IPS-15b (cell line): ENCODE results near the gene FBLN2.

ENCODE experiments used
- H3K27me3 ChIP-seq: one replicate; pipeline ENCODE4 v1.6.1; 2013; ENCODE audit warnings: low read length; ENCODE audit not compliant: control insufficient read depth, insufficient read depth
- H3K36me3 ChIP-seq: one replicate; pipeline ENCODE4 v1.6.1; 2013; ENCODE audit warnings: low read length; ENCODE audit not compliant: control insufficient read depth, insufficient read depth
- H3K4me1 ChIP-seq: one replicate; pipeline ENCODE4 v1.6.1; 2013; ENCODE audit warnings: mild to moderate bottlenecking, low read length; ENCODE audit not compliant: control insufficient read depth, insufficient read depth
- H3K4me3 ChIP-seq: one replicate; pipeline ENCODE4 v1.5.1; 2013; ENCODE audit warnings: low read depth, low read length
- H3K9ac ChIP-seq: one replicate; pipeline ENCODE4 v1.6.1; 2013; ENCODE audit warnings: low read depth, mild to moderate bottlenecking, low read length
- H3K9me3 ChIP-seq: one replicate; pipeline ENCODE4 v1.6.1; 2013; ENCODE audit warnings: mild to moderate bottlenecking, low read length; ENCODE audit not compliant: control insufficient read depth, insufficient read depth

The FBLN2 gene

DNA sequence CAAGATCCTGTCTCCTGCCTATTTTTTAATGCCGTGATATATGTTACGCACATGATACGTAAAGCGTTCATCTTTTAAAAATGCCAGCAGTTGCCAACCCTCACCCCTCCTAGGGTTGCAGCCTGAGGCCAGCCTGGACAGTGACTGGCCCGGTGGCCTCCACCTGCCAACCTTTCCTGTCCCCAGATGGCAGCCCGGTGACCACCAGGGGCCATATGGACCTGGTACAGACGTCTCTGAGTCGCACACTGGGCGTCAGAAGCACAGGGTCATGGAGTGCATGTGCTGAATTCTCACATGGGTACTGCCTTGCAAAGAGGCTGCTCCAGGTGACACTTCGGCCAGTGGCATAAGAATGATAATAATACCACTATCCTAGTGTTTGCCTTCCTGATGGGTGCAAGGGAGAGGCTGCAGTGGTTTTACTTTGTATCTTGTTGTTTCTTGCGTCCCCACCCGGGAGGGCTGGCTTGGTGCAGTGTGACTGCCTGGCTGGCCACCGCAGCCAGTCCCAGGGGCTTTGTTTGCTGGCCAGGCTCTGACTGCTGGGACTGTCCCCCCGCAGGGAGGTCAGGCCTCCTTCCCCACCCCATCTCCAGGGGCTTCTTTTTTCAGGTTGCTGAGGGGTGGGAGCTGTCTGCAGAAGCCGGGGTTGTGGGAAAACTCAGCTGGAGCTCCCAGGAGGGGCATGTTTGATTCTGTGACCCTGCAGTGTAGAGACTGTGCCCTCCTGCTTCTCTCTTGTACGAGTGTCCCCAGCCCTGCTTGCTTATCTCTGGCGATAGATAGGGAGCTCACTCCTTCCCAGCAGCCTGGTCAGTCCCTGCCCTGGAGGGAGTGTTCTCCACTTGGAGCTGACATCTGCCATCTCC, 16.9 kb downstream of the FBLN2 start:
- no peaks in the 10 kb centered on the region for H3K4me1 ChIP-seq
- no peak overlapping the region for H3K9ac ChIP-seq
- no peaks in the 10 kb centered on the region for H3K27me3 ChIP-seq
- no peaks in the 10 kb centered on the region for H3K9me3 ChIP-seq
- H3K4me3 ChIP-seq = no peak overlapping the region
- H3K36me3 ChIP-seq = no peaks in the 10 kb centered on the region

DNA sequence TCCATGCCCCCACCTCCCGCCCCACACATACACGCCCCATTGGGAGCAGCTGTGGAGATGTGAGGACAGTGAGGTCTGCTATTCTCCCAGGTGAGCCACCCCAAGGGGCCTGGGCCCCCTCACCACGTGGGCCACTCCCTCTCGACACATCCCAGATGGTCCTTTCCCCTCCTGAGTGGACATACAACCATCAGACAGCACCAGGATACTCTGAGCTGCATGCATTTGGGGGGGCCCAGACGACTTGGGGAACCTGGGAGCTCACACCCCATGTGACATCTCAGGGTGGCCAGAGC, 17.5 kb downstream of the FBLN2 start:
- H3K9me3 ChIP-seq = no peaks in the 10 kb centered on the region
- H3K4me3 ChIP-seq = no peak overlapping the region
- H3K27me3 ChIP-seq = no peaks in the 10 kb centered on the region
- no peak overlapping the region for H3K9ac ChIP-seq
- H3K36me3 ChIP-seq = no peaks in the 10 kb centered on the region
- H3K4me1 ChIP-seq = no peaks in the 10 kb centered on the region

DNA sequence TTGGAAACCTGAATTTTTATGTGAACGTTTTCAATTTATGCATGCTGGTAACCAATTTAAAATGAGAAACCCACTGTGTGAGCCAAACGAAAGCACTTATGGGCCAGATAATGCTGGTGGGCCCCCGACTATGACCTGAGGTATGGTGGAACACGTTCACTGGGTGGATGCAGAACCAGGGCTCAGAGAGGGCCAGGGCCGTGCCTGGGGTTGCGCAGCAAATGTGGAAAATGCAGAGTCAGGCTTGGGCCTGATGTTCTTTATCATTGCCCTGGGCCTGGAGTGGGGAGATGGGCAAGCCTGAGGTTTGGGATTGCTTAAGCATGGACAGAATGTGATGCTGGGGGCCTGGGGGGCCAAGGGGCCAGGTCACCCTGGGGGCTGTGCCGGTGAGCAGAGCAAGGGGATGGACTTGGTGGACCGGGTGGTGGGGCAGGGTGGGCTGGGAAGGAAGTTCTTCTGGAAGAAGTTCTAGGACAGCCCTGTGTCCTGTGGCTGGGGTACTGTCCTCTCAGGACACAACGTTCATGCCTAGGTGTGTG, 17.9 kb downstream of the FBLN2 start:
- H3K36me3 ChIP-seq = no peaks in the 10 kb centered on the region
- H3K4me1 ChIP-seq = no peaks in the 10 kb centered on the region
- H3K27me3 ChIP-seq = no peaks in the 10 kb centered on the region
- no peak overlapping the region for H3K9ac ChIP-seq
- H3K4me3 ChIP-seq = no peak overlapping the region
- no peaks in the 10 kb centered on the region for H3K9me3 ChIP-seq

DNA sequence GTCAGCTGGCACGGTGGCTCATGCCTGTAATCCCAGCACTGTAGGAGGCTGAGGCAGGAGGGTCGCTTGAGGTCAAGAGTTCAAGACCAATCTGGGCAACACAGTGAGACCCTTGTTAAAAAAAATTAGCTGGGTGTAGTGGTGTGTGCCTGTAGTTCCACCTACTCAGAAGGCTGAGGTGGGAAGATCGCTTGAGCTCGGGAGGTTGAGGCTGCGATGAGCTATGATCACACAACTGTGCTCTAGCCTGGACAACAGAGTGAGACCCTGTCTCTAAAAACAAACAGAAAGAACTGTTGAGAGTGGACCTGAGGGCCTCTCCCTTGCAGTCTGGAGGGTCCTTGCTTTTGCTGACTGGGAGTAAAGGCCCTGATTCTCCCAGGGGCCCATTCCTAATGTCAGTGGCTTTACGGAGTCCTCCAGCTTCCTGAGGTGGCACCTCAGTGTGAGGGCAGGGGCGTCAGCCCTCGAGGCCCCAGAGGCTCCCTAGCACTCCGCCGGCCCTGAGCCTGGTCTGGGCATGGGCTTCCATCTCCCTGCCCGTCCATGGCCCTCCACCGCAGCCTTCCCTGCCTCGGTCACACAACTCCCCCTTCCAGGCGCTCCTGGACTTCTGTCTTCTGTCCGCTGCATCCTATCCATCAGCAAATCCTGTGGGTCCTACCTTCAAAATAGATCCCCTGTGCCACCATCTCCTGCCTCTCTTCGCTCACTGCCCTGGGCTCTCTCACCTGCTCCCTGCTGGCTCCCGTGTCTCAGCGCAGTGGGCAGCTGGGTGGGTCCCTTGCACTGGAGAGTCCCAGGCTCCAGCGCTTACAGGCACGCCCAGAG, 19.0 kb downstream of the FBLN2 start:
- no peak overlapping the region for H3K9ac ChIP-seq
- no peaks in the 10 kb centered on the region for H3K4me1 ChIP-seq
- H3K9me3 ChIP-seq = no peaks in the 10 kb centered on the region
- no peaks in the 10 kb centered on the region for H3K36me3 ChIP-seq
- H3K4me3 ChIP-seq = no peak overlapping the region
- no peaks in the 10 kb centered on the region for H3K27me3 ChIP-seq

DNA sequence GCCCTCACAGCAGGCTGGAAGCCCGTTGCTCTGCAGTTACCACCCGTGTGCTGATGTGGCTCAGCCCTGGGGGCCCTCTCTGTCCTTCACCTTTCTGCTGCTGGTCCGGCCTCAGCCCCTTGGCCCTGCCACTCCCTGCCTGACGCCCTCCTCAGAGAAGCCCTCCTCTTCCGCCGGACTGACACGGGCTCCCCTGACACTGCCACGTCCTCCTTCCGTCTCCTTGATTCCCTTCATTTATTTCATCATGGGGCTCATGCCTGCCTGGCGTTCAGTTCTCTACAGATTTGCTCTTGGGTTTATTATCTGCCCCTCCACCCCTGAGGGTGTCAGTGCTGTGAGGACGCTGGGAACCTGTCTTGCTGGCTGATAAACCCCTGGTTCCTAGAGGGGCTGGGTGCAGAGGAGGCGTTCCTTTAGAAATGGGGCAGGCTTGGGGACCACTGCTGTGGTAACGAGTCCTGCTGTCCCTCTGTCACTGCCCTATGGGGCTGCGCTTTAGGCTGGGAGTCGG, 19.6 kb downstream of the FBLN2 start:
- H3K4me1 ChIP-seq = no peaks in the 10 kb centered on the region

DNA sequence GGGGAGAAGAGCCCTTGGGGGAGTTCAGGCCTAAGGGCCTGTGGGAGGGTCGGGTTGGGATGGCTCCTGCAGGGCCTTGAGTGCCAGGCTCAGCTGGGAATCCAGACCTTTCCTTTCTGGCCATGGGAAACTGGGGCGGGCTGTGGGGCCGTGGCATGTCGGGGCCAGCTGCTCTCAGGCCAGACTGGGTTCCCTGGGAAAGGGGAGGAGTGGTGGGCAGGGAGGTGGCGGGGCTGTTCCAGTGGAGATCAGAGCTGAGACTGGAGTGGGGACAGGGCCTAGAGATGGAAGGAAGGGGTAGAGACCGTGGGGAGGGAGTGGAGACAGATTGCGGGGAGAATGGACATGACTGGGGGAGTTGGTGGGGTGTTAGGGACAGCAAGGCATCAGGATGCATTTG, 20.3 kb downstream of the FBLN2 start:
- no peak overlapping the region for H3K4me3 ChIP-seq
- no peaks in the 10 kb centered on the region for H3K36me3 ChIP-seq
- H3K9ac ChIP-seq = no peak overlapping the region
- H3K9me3 ChIP-seq = no peaks in the 10 kb centered on the region
- H3K4me1 ChIP-seq = no peaks in the 10 kb centered on the region
- H3K27me3 ChIP-seq = no peaks in the 10 kb centered on the region

More for the DNA sequence above, 19.6 kb downstream of the FBLN2 start:
- no peaks in the 10 kb centered on the region for H3K36me3 ChIP-seq
- H3K27me3 ChIP-seq = no peaks in the 10 kb centered on the region
- H3K9me3 ChIP-seq = no peaks in the 10 kb centered on the region
- H3K9ac ChIP-seq = no peak overlapping the region
- H3K4me3 ChIP-seq = no peak overlapping the region

DNA sequence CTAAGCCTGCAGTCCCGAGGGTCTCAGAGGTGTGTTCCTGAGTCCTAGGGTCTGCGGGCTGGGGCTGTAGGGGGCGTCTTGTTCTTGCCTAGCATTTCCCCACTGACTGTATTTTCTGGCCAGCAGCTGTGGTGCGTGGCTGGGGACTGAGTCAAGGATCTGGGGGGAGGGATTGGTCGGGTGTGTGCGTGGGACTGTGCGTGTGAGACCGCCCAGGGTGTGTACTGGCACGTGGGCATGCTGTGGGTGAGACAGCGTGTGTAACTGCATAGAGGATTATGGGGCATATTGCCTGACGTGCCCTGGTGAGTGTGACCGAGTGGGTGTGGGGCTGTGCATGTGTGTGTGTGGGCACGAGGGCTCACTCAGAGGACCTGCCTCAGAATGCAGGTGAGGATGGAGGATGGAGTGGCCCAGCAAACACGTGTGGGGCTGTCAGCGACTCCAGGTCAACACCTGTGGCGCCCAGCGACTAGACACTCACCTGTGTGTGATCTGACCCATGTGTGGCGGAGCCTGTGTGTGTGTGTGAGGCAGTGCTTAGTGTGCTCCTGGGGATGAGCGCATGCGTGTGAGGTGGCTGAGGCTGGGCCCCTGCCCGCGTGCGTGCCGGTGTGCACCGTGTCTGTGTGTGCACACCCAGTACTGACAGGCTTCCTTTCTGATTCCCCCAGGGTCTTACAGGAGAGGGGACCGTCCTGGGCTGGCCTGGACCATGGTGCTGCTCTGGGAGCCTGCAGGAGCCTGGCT, 20.9 kb downstream of the FBLN2 start:
- Histone ChIP-seq H3K9me3 (no peaks in the 10 kb centered on the region), H3K9ac (no peak overlapping the region), H3K4me3 (no peak overlapping the region), H3K4me1 (peaks cover 2% of the 10 kb centered on the region), H3K36me3 (no peaks in the 10 kb centered on the region), H3K27me3 (no peaks in the 10 kb centered on the region)

DNA sequence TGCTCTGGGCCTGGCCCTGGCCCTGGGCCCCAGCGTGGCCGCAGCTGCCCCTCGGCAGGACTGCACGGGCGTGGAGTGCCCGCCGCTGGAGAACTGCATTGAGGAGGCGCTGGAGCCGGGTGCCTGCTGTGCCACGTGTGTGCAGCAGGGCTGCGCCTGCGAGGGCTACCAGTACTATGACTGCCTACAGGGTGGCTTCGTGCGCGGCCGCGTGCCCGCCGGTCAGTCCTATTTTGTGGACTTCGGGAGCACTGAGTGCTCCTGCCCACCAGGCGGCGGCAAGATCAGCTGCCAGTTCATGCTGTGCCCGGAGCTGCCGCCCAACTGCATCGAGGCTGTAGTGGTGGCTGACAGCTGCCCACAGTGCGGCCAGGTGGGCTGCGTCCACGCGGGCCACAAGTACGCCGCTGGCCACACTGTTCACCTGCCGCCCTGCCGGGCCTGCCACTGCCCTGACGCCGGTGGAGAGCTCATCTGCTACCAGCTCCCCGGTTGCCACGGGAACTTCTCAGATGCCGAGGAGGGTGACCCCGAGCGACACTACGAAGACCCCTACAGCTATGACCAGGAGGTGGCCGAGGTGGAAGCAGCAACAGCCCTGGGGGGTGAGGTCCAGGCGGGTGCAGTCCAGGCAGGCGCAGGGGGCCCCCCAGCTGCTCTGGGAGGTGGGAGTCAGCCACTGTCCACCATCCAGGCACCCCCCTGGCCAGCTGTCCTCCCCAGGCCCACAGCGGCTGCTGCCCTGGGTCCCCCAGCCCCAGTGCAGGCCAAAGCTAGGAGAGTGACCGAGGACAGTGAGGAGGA, 21.7 kb downstream of the FBLN2 start:
- Histone ChIP-seq H3K27me3 (no peaks in the 10 kb centered on the region), H3K36me3 (no peaks in the 10 kb centered on the region), H3K9ac (no peak overlapping the region), H3K4me1 (peaks cover 5% of the 10 kb centered on the region), H3K4me3 (no peak overlapping the region), H3K9me3 (no peaks in the 10 kb centered on the region)

DNA sequence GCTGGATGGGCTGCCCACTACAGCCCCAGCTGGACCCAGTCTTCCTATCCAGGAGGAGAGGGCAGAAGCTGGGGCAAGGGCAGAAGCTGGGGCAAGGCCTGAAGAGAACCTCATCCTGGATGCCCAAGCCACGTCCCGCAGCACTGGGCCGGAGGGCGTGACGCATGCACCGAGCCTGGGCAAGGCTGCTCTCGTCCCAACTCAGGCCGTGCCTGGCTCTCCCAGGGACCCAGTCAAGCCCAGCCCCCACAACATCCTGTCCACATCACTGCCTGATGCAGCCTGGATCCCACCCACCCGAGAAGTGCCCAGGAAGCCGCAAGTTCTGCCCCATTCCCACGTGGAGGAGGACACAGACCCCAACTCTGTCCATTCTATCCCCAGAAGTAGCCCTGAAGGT, 22.3 kb downstream of the FBLN2 start:
- Histone ChIP-seq H3K4me1 (peaks cover 9% of the 10 kb centered on the region), H3K27me3 (no peaks in the 10 kb centered on the region), H3K4me3 (no peak overlapping the region), H3K36me3 (no peaks in the 10 kb centered on the region), H3K9me3 (no peaks in the 10 kb centered on the region), H3K9ac (no peak overlapping the region)

DNA sequence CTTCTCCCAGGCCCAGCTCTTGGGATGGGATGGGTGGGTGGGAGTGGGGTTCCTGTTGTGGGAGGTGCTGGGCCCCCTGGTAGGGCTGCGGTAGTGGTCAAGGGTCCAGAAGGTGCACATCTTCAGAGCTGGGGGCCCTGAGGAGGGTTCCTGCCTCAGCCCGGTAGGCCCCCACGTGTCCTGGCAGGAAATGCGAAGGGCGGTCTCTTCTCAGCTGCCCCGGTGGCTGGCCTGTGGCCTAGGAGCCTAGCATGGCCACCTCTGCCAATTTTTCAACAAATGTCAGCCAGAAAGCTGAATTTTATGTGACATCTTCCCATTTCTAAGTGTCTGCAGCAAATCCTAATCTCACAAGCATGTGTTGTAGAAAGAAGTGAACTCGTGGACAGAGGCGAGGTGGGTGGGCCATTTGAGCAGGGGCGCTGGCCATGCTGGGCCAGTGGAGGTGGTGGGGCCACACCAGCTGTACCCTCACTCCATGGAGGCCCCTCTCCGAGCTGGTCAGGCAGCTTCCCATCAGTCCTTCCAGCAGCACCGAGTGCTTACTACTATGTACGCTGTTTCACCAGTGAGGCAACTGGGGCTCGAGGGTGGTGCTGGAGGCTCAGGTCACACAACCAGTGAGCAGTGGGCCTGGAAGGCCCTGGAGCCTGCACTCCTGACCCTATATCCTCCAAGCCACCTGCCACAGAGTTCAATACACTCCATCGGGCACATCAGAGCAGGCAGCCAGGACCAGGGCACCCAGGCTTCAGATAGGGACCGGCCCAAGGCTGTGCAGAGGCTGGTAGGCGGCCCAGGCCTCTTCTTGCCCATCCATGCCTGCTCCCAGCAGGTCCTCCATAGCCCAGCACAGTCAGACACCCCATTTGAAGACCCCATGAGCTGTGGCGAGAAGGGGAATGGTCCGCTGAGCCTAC, 23.2 kb downstream of the FBLN2 start:
- H3K9me3 ChIP-seq = no peaks in the 10 kb centered on the region
- H3K9ac ChIP-seq = no peak overlapping the region
- H3K4me3 ChIP-seq = no peak overlapping the region
- H3K36me3 ChIP-seq = no peaks in the 10 kb centered on the region
- no peaks in the 10 kb centered on the region for H3K27me3 ChIP-seq
- peaks cover 10% of the 10 kb centered on the region for H3K4me1 ChIP-seq
